Measurements from ENCODE around the gene NEU4.

Gene NEU4

DNA sequence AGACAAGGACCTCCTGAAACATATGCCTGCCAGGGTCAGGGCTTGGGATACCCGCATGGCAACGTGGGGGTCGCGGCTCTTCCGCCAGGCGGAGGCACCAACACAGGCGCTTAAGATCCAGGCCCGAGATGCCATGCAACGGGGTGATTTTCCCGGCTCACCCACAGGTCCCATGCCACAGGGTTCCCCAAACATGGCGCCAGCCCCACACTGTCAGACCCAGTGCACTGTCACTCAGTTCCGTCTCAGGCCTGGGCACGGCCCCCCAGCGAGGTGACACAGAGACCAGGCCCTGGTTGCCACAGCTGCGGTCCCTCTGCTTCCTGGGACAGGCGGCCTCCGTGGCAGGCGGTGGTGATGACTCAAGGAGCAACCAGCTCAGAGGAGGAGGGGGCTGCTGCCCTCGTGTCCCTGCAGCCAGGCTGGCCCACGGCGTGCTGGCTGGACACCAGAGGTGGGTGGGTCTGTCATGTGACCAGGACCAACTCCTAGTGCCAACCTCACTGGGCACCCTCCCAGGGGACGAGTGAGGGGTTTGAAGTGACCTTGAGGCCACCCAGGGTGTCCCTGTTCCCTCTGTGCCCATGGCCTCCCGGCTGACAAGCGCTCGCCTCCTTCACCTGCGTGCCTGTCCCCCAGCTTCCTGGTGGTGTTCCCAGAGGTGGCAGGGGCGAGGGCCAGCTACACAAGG lies 44.8 kb downstream of the NEU4 start:
- TF ChIP-seq, protein P1, sequence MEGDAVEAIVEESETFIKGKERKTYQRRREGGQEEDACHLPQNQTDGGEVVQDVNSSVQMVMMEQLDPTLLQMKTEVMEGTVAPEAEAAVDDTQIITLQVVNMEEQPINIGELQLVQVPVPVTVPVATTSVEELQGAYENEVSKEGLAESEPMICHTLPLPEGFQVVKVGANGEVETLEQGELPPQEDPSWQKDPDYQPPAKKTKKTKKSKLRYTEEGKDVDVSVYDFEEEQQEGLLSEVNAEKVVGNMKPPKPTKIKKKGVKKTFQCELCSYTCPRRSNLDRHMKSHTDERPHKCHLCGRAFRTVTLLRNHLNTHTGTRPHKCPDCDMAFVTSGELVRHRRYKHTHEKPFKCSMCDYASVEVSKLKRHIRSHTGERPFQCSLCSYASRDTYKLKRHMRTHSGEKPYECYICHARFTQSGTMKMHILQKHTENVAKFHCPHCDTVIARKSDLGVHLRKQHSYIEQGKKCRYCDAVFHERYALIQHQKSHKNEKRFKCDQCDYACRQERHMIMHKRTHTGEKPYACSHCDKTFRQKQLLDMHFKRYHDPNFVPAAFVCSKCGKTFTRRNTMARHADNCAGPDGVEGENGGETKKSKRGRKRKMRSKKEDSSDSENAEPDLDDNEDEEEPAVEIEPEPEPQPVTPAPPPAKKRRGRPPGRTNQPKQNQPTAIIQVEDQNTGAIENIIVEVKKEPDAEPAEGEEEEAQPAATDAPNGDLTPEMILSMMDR (conservative IDR thresholded peaks at IDR 0.05; ENCODE audit: low read length), result no peak
- no peak for DNase-seq (ENCODE audit: low read depth)
- H3K4me3 ChIP-seq (ENCODE audit: low read length), result no peak overlapping the region

DNA sequence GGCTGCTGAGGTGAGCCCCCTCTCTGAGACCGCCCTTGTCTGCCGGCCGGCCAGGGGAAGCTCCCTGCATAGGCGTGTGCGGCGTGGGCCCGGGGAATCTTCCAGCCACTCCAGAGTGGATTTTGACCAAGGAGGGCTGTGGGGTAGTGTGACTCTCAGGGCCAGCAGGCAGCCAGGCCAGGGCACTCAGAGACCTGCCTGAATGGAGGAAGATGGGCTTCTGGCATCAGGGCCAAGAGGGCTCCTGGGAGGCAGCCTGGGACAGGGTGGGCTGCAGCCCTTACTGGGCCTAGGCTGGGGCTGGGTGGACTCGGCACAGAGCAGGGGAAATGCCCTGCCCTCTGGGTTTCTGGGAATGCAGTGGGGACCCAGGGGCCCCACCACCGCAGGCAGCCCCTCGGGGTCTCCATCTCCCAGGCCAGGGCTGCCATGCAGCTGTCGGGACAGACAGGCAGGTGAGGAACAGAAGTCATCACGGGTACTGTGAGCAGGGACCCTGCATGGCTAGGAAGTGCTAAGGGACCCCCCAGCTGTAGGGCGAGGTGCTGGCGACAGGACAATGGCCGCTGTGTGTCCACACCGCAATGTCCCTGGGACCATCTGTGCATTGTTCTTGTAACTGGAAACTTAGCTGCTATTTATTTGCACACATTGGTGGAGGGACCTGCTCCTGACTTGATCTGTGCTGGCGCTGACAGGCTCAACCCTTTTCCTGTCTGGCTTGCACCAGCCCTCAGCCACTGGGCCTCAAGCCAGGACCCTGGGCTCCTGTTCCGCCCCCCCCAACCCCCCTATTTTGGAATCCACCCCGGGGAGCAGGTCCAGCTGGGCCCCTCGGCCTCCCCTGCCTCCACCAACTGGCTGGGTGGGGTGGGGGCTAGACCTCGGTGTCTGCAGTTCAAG lies 45.6 kb downstream of the NEU4 start:
- no peak for DNase-seq (ENCODE audit: low read depth)
- TF ChIP-seq, protein P1 (conservative IDR thresholded peaks at IDR 0.05; ENCODE audit: low read length), result no peak
- H3K4me3 ChIP-seq (ENCODE audit: low read length), result no peak overlapping the region

DNA sequence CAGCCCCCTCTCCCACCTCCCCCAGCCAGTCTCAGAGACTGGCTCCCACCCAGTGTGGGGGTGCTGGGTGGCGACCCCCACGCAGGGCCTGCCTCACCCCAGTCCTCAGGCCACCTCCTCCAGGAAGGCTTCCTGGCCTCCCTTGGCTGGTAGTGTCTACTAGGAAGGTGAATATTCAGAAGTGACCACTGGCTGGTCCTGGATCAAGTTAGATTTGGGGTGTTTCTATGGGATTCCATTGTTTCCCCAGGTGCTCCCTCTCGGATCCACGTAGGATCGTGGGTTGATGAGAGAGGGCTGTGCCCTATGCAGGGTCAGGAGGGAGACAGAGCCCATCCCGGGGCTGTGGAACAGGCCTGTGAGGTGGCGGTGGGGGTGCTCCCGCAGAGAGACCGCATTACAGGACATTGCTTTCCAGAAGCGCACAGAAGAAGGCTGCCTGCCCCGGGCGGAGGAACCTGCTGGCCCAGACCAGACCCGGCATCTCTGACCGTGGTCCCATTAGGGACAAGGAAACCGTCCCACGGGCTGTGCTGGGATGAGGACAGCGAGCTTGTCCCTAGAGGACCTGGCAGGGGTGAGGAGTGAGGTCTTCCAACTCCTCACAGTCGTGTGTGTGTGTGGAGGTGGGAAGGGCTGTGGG lies 46.4 kb downstream of the NEU4 start:
- TF ChIP-seq, protein P1 (conservative IDR thresholded peaks at IDR 0.05; ENCODE audit: low read length), result no peak
- no peak overlapping the region for H3K4me3 ChIP-seq (ENCODE audit: low read length)
- no peak for DNase-seq (ENCODE audit: low read depth)

DNA sequence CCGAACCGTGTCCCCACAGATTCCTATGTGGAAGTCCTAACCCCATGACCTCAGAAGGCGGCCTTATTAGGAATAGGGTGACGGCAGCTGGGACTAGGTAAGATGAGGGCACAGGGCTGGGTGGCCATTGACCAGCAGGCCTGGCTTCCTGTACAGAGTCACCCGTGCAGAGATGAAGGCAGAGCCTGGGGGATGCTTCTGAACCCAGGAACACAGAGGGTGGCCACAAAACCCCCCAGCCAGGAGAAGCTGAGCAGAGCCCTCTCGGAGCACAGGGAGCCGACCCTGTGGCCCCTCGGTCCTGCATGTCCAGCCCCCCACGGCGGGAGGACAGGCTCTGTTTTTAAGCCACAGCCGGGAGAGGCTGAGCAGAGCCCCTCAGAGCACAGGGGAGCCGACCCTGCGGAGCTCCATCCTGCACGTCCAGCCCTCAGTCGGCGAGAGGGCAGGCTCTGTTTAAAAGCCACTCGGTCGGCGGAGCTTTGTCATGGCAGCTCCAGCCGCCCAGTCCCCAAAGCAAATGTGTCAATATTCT lies 47.0 kb downstream of the NEU4 start:
- TF ChIP-seq, protein P1 (conservative IDR thresholded peaks at IDR 0.05; ENCODE audit: low read length), result no peak
- no peak for DNase-seq (ENCODE audit: low read depth)
- no peak overlapping the region for H3K4me3 ChIP-seq (ENCODE audit: low read length)

DNA sequence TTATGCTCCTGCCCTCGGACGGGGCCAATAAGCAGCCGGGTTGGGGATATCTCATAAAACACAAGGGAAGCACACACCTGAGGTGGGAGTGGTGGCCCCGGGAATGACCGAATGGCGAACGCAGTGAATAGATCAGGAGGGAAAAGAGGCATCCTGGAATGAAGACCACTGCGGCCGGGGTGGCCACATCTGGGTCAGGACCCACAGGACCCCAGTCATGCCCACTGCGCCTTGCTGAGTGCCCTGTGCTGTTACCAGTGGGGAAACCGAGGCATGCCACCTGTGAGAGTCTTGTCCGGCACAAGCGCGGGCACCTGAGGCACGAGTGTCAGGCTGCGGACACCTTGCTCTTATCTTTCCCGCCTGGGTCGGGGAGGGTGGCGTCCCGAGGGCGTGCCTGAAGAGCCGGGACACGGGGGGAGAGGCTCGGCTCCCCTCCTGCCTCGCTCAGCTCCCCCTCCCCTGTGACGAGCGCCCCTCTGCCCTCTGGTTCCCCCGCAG lies 48.1 kb downstream of the NEU4 start:
- TF ChIP-seq, protein P1 (conservative IDR thresholded peaks at IDR 0.05; ENCODE audit: low read length), result no peak
- no peak for DNase-seq (ENCODE audit: low read depth)
- H3K4me3 ChIP-seq (ENCODE audit: low read length), result no peak overlapping the region

DNA sequence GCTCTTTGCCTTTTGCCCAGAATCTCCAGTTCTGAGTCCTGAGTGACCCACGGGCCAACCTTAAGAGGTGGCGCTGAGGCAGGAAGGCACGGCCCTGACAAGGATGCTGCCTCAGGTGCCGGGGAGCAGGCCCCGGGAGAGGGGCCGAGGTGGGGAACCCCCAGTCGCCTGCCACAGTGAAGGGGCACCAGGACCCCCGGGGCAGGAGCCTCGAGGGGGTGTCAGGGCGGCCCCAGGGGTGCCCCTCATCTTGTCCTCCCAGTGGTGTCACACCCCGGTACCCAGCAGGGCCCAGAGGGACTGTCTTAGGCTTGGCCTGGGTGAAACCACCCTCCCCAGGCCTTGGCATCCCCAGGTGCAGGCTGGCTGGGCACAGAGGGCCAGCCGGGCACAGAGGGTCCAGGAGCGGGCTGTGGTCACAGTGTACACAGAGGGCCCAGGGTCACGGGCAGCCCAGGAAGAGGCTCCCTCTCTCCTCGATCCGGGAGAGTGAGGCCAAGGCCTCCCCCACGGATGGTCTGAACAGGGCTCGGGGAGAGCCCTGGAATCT lies 48.7 kb downstream of the NEU4 start:
- H3K4me3 ChIP-seq (ENCODE audit: low read length), result no peak overlapping the region
- TF ChIP-seq, protein P1 (conservative IDR thresholded peaks at IDR 0.05; ENCODE audit: low read length), result no peak
- DNase-seq (ENCODE audit: low read depth), result no peak
